ENCODE data around the gene SYMPK.

DNA sequence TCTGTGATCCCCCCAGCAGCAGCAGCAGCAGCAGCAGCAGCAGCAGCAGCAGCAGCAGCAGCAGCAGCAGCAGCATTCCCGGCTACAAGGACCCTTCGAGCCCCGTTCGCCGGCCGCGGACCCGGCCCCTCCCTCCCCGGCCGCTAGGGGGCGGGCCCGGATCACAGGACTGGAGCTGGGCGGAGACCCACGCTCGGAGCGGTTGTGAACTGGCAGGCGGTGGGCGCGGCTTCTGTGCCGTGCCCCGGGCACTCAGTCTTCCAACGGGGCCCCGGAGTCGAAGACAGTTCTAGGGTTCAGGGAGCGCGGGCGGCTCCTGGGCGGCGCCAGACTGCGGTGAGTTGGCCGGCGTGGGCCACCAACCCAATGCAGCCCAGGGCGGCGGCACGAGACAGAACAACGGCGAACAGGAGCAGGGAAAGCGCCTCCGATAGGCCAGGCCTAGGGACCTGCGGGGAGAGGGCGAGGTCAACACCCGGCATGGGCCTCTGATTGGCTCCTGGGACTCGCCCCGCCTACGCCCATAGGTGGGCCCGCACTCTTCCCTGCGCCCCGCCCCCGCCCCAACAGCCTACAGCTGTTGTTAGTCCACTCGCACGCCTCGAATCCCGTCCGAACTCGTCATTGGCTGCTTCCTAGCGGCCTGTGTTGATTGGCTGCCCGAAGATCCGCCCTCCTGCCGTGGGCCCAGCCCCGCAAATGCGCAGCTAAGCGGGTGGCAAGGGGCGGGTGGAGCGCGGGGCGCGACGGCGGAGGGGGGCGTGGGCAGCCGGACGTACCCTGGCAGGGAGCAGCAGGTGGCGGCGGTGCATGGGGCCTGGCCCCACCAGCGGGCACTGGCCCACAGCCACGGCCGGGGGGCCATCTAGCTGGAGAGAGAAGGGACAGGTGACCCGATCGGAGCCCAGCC is 92.5 kb downstream of the SYMPK start:
- TF ChIP-seq SIN3A (IDR thresholded peaks at IDR 0.05; ENCODE audit: borderline replicate concordance, insufficient read depth, low read depth, low read length) (0 out of 2 replicates have a peak, but pooled peaks have one; percentile 38), POLR2AphosphoS5 (IDR thresholded peaks at IDR 0.05; ENCODE audit: low read depth, low read length) (peak; percentile 75), TCF7L2 (IDR thresholded peaks at IDR 0.05; ENCODE audit: low read depth, low read length) (no peak)
- TF ChIP-seq, protein P1, sequence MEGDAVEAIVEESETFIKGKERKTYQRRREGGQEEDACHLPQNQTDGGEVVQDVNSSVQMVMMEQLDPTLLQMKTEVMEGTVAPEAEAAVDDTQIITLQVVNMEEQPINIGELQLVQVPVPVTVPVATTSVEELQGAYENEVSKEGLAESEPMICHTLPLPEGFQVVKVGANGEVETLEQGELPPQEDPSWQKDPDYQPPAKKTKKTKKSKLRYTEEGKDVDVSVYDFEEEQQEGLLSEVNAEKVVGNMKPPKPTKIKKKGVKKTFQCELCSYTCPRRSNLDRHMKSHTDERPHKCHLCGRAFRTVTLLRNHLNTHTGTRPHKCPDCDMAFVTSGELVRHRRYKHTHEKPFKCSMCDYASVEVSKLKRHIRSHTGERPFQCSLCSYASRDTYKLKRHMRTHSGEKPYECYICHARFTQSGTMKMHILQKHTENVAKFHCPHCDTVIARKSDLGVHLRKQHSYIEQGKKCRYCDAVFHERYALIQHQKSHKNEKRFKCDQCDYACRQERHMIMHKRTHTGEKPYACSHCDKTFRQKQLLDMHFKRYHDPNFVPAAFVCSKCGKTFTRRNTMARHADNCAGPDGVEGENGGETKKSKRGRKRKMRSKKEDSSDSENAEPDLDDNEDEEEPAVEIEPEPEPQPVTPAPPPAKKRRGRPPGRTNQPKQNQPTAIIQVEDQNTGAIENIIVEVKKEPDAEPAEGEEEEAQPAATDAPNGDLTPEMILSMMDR (IDR thresholded peaks at IDR 0.05) = peak; percentile 78
- TF ChIP-seq, protein P2, sequence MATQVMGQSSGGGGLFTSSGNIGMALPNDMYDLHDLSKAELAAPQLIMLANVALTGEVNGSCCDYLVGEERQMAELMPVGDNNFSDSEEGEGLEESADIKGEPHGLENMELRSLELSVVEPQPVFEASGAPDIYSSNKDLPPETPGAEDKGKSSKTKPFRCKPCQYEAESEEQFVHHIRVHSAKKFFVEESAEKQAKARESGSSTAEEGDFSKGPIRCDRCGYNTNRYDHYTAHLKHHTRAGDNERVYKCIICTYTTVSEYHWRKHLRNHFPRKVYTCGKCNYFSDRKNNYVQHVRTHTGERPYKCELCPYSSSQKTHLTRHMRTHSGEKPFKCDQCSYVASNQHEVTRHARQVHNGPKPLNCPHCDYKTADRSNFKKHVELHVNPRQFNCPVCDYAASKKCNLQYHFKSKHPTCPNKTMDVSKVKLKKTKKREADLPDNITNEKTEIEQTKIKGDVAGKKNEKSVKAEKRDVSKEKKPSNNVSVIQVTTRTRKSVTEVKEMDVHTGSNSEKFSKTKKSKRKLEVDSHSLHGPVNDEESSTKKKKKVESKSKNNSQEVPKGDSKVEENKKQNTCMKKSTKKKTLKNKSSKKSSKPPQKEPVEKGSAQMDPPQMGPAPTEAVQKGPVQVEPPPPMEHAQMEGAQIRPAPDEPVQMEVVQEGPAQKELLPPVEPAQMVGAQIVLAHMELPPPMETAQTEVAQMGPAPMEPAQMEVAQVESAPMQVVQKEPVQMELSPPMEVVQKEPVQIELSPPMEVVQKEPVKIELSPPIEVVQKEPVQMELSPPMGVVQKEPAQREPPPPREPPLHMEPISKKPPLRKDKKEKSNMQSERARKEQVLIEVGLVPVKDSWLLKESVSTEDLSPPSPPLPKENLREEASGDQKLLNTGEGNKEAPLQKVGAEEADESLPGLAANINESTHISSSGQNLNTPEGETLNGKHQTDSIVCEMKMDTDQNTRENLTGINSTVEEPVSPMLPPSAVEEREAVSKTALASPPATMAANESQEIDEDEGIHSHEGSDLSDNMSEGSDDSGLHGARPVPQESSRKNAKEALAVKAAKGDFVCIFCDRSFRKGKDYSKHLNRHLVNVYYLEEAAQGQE (IDR thresholded peaks at IDR 0.05; ENCODE audit: insufficient read depth in 1 of 2, low read depth in 2 of 2, low read length in 1 of 2) = no peak

All from Panc1 (cell line).